ENCODE measurements around the gene MAST4. TPM values are rescaled to one million over a fixed set of nuclear protein-coding genes. Genes with fewer than 3 reads are reported as not detected.

MAST4 gene
- total and polyA plus RNA-seq, 2 of the 4 experiments (the other 2 are of a cell fraction) = 4.8 to 6.8 TPM

DNA sequence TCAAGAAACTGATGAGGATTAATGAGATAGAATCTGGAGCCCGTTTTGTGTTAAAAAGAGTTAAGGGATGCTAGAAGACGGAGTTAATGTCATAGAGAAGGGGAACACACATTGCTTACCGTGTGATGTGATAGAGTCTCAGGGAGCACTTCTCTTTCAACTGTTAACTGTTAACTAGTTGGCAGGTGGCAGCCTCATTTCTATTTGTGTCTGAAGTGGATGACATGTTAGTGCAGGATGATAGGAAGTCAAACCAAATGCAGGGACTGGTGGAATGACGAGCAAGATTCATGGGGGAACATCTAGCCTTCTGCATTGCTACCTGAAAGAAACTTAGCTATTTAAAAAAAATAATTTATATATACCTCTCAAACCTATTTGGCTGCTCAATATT is 222.7 kb downstream of the MAST4 start:
- Histone ChIP-seq H3K56ac (ENCODE audit: extremely low read depth, insufficient read depth, low read length) (no peak overlapping the region), H3K9me1 (ENCODE audit: insufficient read depth, low read length) (no peaks in the 10 kb centered on the region), H2BK15ac (ENCODE audit: low read depth, low read length) (no peak overlapping the region), H2BK5ac (ENCODE audit: low read depth, low read length, poor library complexity, severe bottlenecking) (no peak overlapping the region), H3K9me3 (ENCODE audit: control insufficient read depth, insufficient read depth, low read length) (no peaks in the 10 kb centered on the region), H3K36me3 (ENCODE audit: control insufficient read depth, insufficient read depth, low read length) (no peaks in the 10 kb centered on the region), H3K14ac (replicated peaks; ENCODE audit: low read depth, low read length) (no peak overlapping the region), H2BK120ac (ENCODE audit: low read depth, low read length) (no peak overlapping the region), H3K4me1 (ENCODE audit: control insufficient read depth, insufficient read depth, low read length) (no peaks in the 10 kb centered on the region), H3K27ac (ENCODE audit: insufficient read depth, low read length) (no peak overlapping the region), H3K79me1 (ENCODE audit: low read depth in 1 of 2, low read length in 2 of 2) (no peaks in the 10 kb centered on the region), H4K20me1 (ENCODE audit: insufficient read depth, low read length) (no peaks in the 10 kb centered on the region), H3K27me3 (ENCODE audit: control insufficient read depth, insufficient read depth, low read length) (peaks cover 10% of the 10 kb centered on the region), H2BK20ac (ENCODE audit: low read depth, low read length) (no peak overlapping the region), H4K91ac (ENCODE audit: insufficient read depth, low read depth, low read length) (no peak overlapping the region), H2AK9ac (replicated peaks; ENCODE audit: low read depth, low read length, poor library complexity) (no peak overlapping the region), H4K8ac (ENCODE audit: low read depth in 2 of 2, low read length in 2 of 2) (no peak overlapping the region), H2AK5ac (ENCODE audit: low read depth, low read length) (no peak overlapping the region), H3K4me2 (ENCODE audit: low read depth, low read length) (no peak overlapping the region), H4K5ac (ENCODE audit: low read depth, low read length) (no peak overlapping the region), H3K4ac (ENCODE audit: low read depth, low read length) (no peak overlapping the region), H2AFZ (replicated peaks; ENCODE audit: low read length, poor library complexity) (no peak overlapping the region), H3K9ac (ENCODE audit: low read depth, low read length) (no peak overlapping the region), H3K23ac (ENCODE audit: low read depth, low read length) (no peak overlapping the region), H3K18ac (ENCODE audit: low read depth, low read length) (no peak overlapping the region), H3K4me3 (ENCODE audit: insufficient read depth, low read depth, low read length) (no peak overlapping the region)
- POLR2A ChIA-PET (ENCODE audit: unreplicated experiment) = no interaction called here
- intact Hi-C loops (cut with micrococcal nuclease) (no loop called here), in situ Hi-C loops (cut with MboI; ENCODE audit: low sequenced_read_pairs) (loop anchor here (25.0 kb wide), 1 partner anchor 1443 kb away; no protein-coding TSS in a partner anchor), dilution Hi-C loops (cut with HindIII; ENCODE audit: low sequenced_read_pairs, unreplicated experiment) (no loop called here)
- DNase-seq = no peak
- TF ChIP-seq MAZ (IDR thresholded peaks at IDR 0.05; ENCODE audit: borderline replicate concordance, low read depth, low read length) = no peak
- no peak for TF ChIP-seq RFX5 (IDR thresholded peaks at IDR 0.05; ENCODE audit: low read depth, low read length)
- TF ChIP-seq FOS (IDR thresholded peaks at IDR 0.05; ENCODE audit: low read depth, low read length) = no peak
- TF ChIP-seq, protein P1, sequence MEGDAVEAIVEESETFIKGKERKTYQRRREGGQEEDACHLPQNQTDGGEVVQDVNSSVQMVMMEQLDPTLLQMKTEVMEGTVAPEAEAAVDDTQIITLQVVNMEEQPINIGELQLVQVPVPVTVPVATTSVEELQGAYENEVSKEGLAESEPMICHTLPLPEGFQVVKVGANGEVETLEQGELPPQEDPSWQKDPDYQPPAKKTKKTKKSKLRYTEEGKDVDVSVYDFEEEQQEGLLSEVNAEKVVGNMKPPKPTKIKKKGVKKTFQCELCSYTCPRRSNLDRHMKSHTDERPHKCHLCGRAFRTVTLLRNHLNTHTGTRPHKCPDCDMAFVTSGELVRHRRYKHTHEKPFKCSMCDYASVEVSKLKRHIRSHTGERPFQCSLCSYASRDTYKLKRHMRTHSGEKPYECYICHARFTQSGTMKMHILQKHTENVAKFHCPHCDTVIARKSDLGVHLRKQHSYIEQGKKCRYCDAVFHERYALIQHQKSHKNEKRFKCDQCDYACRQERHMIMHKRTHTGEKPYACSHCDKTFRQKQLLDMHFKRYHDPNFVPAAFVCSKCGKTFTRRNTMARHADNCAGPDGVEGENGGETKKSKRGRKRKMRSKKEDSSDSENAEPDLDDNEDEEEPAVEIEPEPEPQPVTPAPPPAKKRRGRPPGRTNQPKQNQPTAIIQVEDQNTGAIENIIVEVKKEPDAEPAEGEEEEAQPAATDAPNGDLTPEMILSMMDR (conservative IDR thresholded peaks at IDR 0.05; ENCODE audit: low read depth, low read length) = no peak
- TF ChIP-seq, protein P2, sequence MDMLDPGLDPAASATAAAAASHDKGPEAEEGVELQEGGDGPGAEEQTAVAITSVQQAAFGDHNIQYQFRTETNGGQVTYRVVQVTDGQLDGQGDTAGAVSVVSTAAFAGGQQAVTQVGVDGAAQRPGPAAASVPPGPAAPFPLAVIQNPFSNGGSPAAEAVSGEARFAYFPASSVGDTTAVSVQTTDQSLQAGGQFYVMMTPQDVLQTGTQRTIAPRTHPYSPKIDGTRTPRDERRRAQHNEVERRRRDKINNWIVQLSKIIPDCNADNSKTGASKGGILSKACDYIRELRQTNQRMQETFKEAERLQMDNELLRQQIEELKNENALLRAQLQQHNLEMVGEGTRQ (IDR thresholded peaks at IDR 0.05; ENCODE audit: low read depth, low read length) = no peak
- no peak for TF ChIP-seq CHD1 (IDR thresholded peaks at IDR 0.05; ENCODE audit: low read depth, low read length)
- no peak for TF ChIP-seq MAFK (IDR thresholded peaks at IDR 0.05; ENCODE audit: low read depth, low read length)
- TF ChIP-seq MXI1 (IDR thresholded peaks at IDR 0.05; ENCODE audit: borderline replicate concordance, low read depth, low read length) = no peak
- no peak for TF ChIP-seq POLR2A (IDR thresholded peaks at IDR 0.05; ENCODE audit: low read depth, low read length)
- TF ChIP-seq, protein P3, sequence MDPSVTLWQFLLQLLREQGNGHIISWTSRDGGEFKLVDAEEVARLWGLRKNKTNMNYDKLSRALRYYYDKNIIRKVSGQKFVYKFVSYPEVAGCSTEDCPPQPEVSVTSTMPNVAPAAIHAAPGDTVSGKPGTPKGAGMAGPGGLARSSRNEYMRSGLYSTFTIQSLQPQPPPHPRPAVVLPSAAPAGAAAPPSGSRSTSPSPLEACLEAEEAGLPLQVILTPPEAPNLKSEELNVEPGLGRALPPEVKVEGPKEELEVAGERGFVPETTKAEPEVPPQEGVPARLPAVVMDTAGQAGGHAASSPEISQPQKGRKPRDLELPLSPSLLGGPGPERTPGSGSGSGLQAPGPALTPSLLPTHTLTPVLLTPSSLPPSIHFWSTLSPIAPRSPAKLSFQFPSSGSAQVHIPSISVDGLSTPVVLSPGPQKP (IDR thresholded peaks at IDR 0.05; ENCODE audit: borderline replicate concordance, low read depth, low read length) = no peak
- no peak for TF ChIP-seq BHLHE40 (IDR thresholded peaks at IDR 0.05; ENCODE audit: low read depth, low read length)
- no peak for TF ChIP-seq SMC3 (IDR thresholded peaks at IDR 0.05; ENCODE audit: low read depth, low read length)
- CTCF ChIA-PET = interaction anchor here (0.5 to 0.7 kb wide), 2 partner anchors 114 to 607 kb away, joined by 3 to 4 read pairs; no protein-coding TSS in a partner anchor
- no TSS peak for BruUV-seq (replicated peaks)
- no peak for ATAC-seq (ENCODE audit: low read depth)
- 76% methylated on average over 2 of the region's 4 CpGs; no CpG with 5 or more reads in 1 of the 2 experiments for WGBS, 2 experiments (ENCODE audit: extremely low coverage in 2 of 2, insufficient read length in 1 of 2)

Data from IMR-90 (cell line).